ENCODE measurements around the gene MSI2. TPM values are rescaled to one million over a fixed set of nuclear protein-coding genes. Genes with fewer than 3 reads are reported as not detected.

Gene MSI2
- total RNA-seq, 1 experiment from 2014 or later: 47.9 TPM

- no peak for DNase-seq (ENCODE audit: low spot score)
These were observed 244.7 kb downstream of the MSI2 start for GRCh38 chr17:57501016-57501415.

GRCh38 chr17:57502022-57502421, 245.7 kb downstream of the MSI2 start:
- no peak for DNase-seq (ENCODE audit: low spot score)

- DNase-seq (ENCODE audit: low spot score): no peak
These were observed 246.5 kb downstream of the MSI2 start for GRCh38 chr17:57502811-57503241.

- no peak for DNase-seq (ENCODE audit: low spot score)
These were observed 247.9 kb downstream of the MSI2 start for GRCh38 chr17:57504208-57504607.

- no peak for DNase-seq (ENCODE audit: low spot score)
These were observed 249.8 kb downstream of the MSI2 start for GRCh38 chr17:57505841-57506773.

- DNase-seq (ENCODE audit: low spot score): no peak
These were observed 250.4 kb downstream of the MSI2 start for GRCh38 chr17:57506774-57507127.

- no peak for DNase-seq (ENCODE audit: low spot score)
These were observed 251.5 kb downstream of the MSI2 start for GRCh38 chr17:57507828-57508227.

- no peak for DNase-seq (ENCODE audit: low spot score)
These were observed 252.3 kb downstream of the MSI2 start for GRCh38 chr17:57508671-57509070.

GRCh38 chr17:57511475-57512123, 255.3 kb downstream of the MSI2 start:
- no peak for DNase-seq (ENCODE audit: low spot score)

GRCh38 chr17:57512258-57512657, 255.9 kb downstream of the MSI2 start:
- no peak for DNase-seq (ENCODE audit: low spot score)

- no peak for DNase-seq (ENCODE audit: low spot score)
These were observed 256.4 kb downstream of the MSI2 start for GRCh38 chr17:57512691-57513090.

- DNase-seq (ENCODE audit: low spot score): no peak
These were observed 257.2 kb downstream of the MSI2 start for GRCh38 chr17:57513569-57513968.

- no peak for DNase-seq (ENCODE audit: low spot score)
These were observed 258.3 kb downstream of the MSI2 start for GRCh38 chr17:57514614-57515013.

- DNase-seq (ENCODE audit: low spot score): no peak
These were observed 259.4 kb downstream of the MSI2 start for GRCh38 chr17:57515662-57516211.

- DNase-seq (ENCODE audit: low spot score): no peak
These were observed 260.2 kb downstream of the MSI2 start for GRCh38 chr17:57516290-57517230.

GRCh38 chr17:57517273-57517631, 260.9 kb downstream of the MSI2 start:
- no peak for DNase-seq (ENCODE audit: low spot score)

- no peak for DNase-seq (ENCODE audit: low spot score)
These were observed 261.5 kb downstream of the MSI2 start for GRCh38 chr17:57517632-57518456.

GRCh38 chr17:57518587-57519581, 262.6 kb downstream of the MSI2 start:
- peak; percentile 49 for DNase-seq (ENCODE audit: low spot score)

- no peak for DNase-seq (ENCODE audit: low spot score)
These were observed 263.5 kb downstream of the MSI2 start for GRCh38 chr17:57519800-57520199.

GRCh38 chr17:57521606-57522005, 265.3 kb downstream of the MSI2 start:
- peak; percentile 38 for DNase-seq (ENCODE audit: low spot score)
